KOPT-K1 (cell line): Measurements from ENCODE around the gene NR2C2AP.

Experiments
- H3K27ac ChIP-seq: fragments of 200-600 bp; sonication (generic); 2 replicates; pipeline ENCODE4 v1.5.1; 2016; ENCODE audit warnings: antibody characterized with exemption, mild to moderate bottlenecking, low read depth, low read length; ENCODE audit not compliant: poor library complexity, severe bottlenecking
- H3K36me3 ChIP-seq: fragments of 200-600 bp; sonication (generic); 2 replicates; pipeline ENCODE4 v1.5.1; 2017; ENCODE audit warnings: antibody characterized with exemption, mild to moderate bottlenecking, low read length, moderate library complexity; ENCODE audit not compliant: insufficient read depth
- H3K9me3 ChIP-seq: fragments of 200-600 bp; sonication (generic); 2 replicates; pipeline ENCODE4 v1.5.1; 2017; ENCODE audit warnings: antibody characterized with exemption, low read length, mild to moderate bottlenecking; ENCODE audit not compliant: insufficient read depth, poor library complexity, severe bottlenecking

Gene NR2C2AP

GRCh38 chr19:19203012-19203856, at the start of gene NR2C2AP:
Gene NR2C2AP (minus strand): TSS chr19:19203414. CDS start chr19:19203060, 354 bp downstream.
- Histone ChIP-seq H3K27ac (peak within 1 kb of the TSS; percentile 88), H3K36me3 (peaks cover 33% of the 10 kb centered on the region)

GRCh38 chr19:19250196-19250801, 47.1 kb upstream of the NR2C2AP start:
- no peak overlapping the region for H3K27ac ChIP-seq
- H3K9me3 ChIP-seq: no peaks in the 10 kb centered on the region
- no peaks in the 10 kb centered on the region for H3K36me3 ChIP-seq

More at GRCh38 chr19:19203012-19203856, at the start of gene NR2C2AP:
- no peaks in the 10 kb centered on the region for H3K9me3 ChIP-seq

GRCh38 chr19:19240476-19240875, 37.3 kb upstream of the NR2C2AP start:
- peaks cover 7% of the 10 kb centered on the region for H3K9me3 ChIP-seq
- H3K36me3 ChIP-seq: no peaks in the 10 kb centered on the region
- no peak overlapping the region for H3K27ac ChIP-seq

GRCh38 chr19:19239675-19240074, 36.5 kb upstream of the NR2C2AP start:
- H3K27ac ChIP-seq: no peak overlapping the region
- no peaks in the 10 kb centered on the region for H3K36me3 ChIP-seq
- H3K9me3 ChIP-seq: peaks cover 12% of the 10 kb centered on the region

- Histone ChIP-seq H3K9me3 (peaks cover 24% of the 10 kb centered on the region), H3K36me3 (no peaks in the 10 kb centered on the region), H3K27ac (no peak overlapping the region)
Measured at GRCh38 chr19:19238126-19238894, 35.1 kb upstream of the NR2C2AP start.

- Histone ChIP-seq H3K36me3 (no peaks in the 10 kb centered on the region), H3K27ac (no peak overlapping the region), H3K9me3 (peaks cover 24% of the 10 kb centered on the region)
Measured at GRCh38 chr19:19236173-19236572, 33.0 kb upstream of the NR2C2AP start.

GRCh38 chr19:19234220-19234816, 31.1 kb upstream of the NR2C2AP start:
- H3K36me3 ChIP-seq: no peaks in the 10 kb centered on the region
- peaks cover 24% of the 10 kb centered on the region for H3K9me3 ChIP-seq
- no peak overlapping the region for H3K27ac ChIP-seq

- Histone ChIP-seq H3K9me3 (peaks cover 24% of the 10 kb centered on the region), H3K27ac (no peak overlapping the region), H3K36me3 (no peaks in the 10 kb centered on the region)
Measured at GRCh38 chr19:19232261-19232721, 29.1 kb upstream of the NR2C2AP start.

- no peak overlapping the region for H3K27ac ChIP-seq
- peaks cover 22% of the 10 kb centered on the region for H3K9me3 ChIP-seq
- no peaks in the 10 kb centered on the region for H3K36me3 ChIP-seq
Measured at GRCh38 chr19:19230999-19231398, 27.8 kb upstream of the NR2C2AP start.

GRCh38 chr19:19229701-19230100, 26.5 kb upstream of the NR2C2AP start:
- Histone ChIP-seq H3K9me3 (peaks cover 13% of the 10 kb centered on the region), H3K27ac (no peak overlapping the region), H3K36me3 (no peaks in the 10 kb centered on the region)

GRCh38 chr19:19227217-19227616, 24.0 kb upstream of the NR2C2AP start:
- H3K9me3 ChIP-seq: no peaks in the 10 kb centered on the region
- no peak overlapping the region for H3K27ac ChIP-seq
- no peaks in the 10 kb centered on the region for H3K36me3 ChIP-seq

GRCh38 chr19:19226663-19227062, 23.4 kb upstream of the NR2C2AP start:
- Histone ChIP-seq H3K9me3 (no peaks in the 10 kb centered on the region), H3K36me3 (no peaks in the 10 kb centered on the region), H3K27ac (no peak overlapping the region)

GRCh38 chr19:19226204-19226603, 23.0 kb upstream of the NR2C2AP start:
- no peaks in the 10 kb centered on the region for H3K9me3 ChIP-seq

GRCh38 chr19:19224852-19225494, 21.8 kb upstream of the NR2C2AP start:
- no peaks in the 10 kb centered on the region for H3K36me3 ChIP-seq
- H3K27ac ChIP-seq: no peak overlapping the region
- no peaks in the 10 kb centered on the region for H3K9me3 ChIP-seq

More at GRCh38 chr19:19226204-19226603, 23.0 kb upstream of the NR2C2AP start:
- H3K27ac ChIP-seq: no peak overlapping the region
- H3K36me3 ChIP-seq: no peaks in the 10 kb centered on the region
